Upper lobe of left lung (tissue), 6 donors: ENCODE measurements around the gene INSR. TPM values are rescaled to one million over a fixed set of nuclear protein-coding genes. Genes with fewer than 3 reads are reported as not detected.

Source experiments
- ATAC-seq, 2 donors: fragments of 200-7000 bp; cut with Tn5 transposase; one replicate each; pipeline ENCODE4 v1.9.1; 2022; ENCODE audit warnings: mild to moderate bottlenecking in 2 of 2, moderate library complexity in 2 of 2; ENCODE audit not compliant: low FRiP score in 2 of 2
- DNase-seq, 2 donors: peaks; one replicate each; pipeline ENCODE4 v3.0.0-alpha.2; 2019 to 2020
- H3K27ac ChIP-seq, 4 donors: fragments of 200-600 bp; sonication (generic); one replicate each; pipeline ENCODE4 v1.5.1; 2016 to 2019
- H3K27me3 ChIP-seq, 4 donors: fragments of 200-600 bp; sonication (generic); one replicate each; pipeline ENCODE4 v1.5.1; 2017 to 2019
- H3K36me3 ChIP-seq, 4 donors: fragments of 200-600 bp; sonication (generic); one replicate each; pipeline ENCODE4 v1.5.1; 2016 to 2019
- H3K4me1 ChIP-seq, 4 donors: fragments of 200-600 bp; sonication (generic); one replicate each; pipeline ENCODE4 v1.5.1; 2018 to 2019
- H3K4me3 ChIP-seq, 4 donors: fragments of 200-600 bp; sonication (generic); one replicate each; pipeline ENCODE4 v1.5.1; 2017 to 2019; ENCODE audit warnings: mild to moderate bottlenecking in 2 of 4, moderate library complexity in 1 of 4
- H3K9me3 ChIP-seq, 4 donors: fragments of 200-600 bp; sonication (generic); one replicate each; pipeline ENCODE4 v1.5.1; 2018 to 2019
- EP300 ChIP-seq, 4 donors: sonication (generic); formaldehyde crosslinking; IDR thresholded peaks; one replicate each; pipeline ENCODE4 v1.5.1; 2017; ENCODE audit warnings: antibody characterized with exemption in 4 of 4, control low read depth in 2 of 4
- POLR2A ChIP-seq, 4 donors: fragments of 450-650 bp; IDR thresholded peaks; one replicate each; pipeline ENCODE4 v1.5.1; 2016 to 2017; ENCODE audit warnings: antibody characterized with exemption in 4 of 4, mild to moderate bottlenecking in 2 of 4
- POLR2AphosphoS5 ChIP-seq, 2 donors: sonication (generic); formaldehyde crosslinking; IDR thresholded peaks; one replicate each; pipeline ENCODE4 v1.5.1; 2017; ENCODE audit warnings: antibody characterized with exemption in 2 of 2
- WGBS, 2 donors: methylation state at CpG; one replicate each; pipeline ENCODE4 v1.1.5; 2017 to 2018; 5-methylcytosine and 5-hydroxymethylcytosine counted together
- total RNA-seq, 6 donors: library from RNA; depleted of rRNA in 4 of 6; stranded (reverse); fragments of >200 nt in 4 of 6; gene quantifications; one replicate each; pipeline versions ENCODE4 v1.1.0 to v1.2.1, GENCODE V29; 2016 to 2021
- TF ChIP-seq, protein P1 (sequence below), 6 experiments: fragments of 450-650 bp in 4 of 6; fragments of 200-600 bp in 2 of 6; sonication (generic) in 2 of 6; IDR thresholded peaks; one replicate each; pipeline ENCODE4 v1.5.1; 2016 to 2019; ENCODE audit warnings: antibody characterized with exemption in 6 of 6
- donor health status: DM: no; HTN: no; CAD: no; lungs with moderate emphysema.
- donor health status: DM: no; HTN: yes; CAD: no; lungs with severe emphysema.

Gene INSR
- total RNA-seq, 6 donors from 2014 or later: 32.4 to 142 (median 49.9) TPM

- H3K9me3 ChIP-seq: no peaks in the 10 kb centered on the region
- peaks cover 0 to 3% (median 1%) of the 10 kb centered on the region in 4 donors for H3K4me1 ChIP-seq
- TF ChIP-seq POLR2A (IDR thresholded peaks at IDR 0.05) (no peak), EP300 (IDR thresholded peaks at IDR 0.05) (no peak), POLR2AphosphoS5 (IDR thresholded peaks at IDR 0.05) (no peak)
- TF ChIP-seq, protein P1, sequence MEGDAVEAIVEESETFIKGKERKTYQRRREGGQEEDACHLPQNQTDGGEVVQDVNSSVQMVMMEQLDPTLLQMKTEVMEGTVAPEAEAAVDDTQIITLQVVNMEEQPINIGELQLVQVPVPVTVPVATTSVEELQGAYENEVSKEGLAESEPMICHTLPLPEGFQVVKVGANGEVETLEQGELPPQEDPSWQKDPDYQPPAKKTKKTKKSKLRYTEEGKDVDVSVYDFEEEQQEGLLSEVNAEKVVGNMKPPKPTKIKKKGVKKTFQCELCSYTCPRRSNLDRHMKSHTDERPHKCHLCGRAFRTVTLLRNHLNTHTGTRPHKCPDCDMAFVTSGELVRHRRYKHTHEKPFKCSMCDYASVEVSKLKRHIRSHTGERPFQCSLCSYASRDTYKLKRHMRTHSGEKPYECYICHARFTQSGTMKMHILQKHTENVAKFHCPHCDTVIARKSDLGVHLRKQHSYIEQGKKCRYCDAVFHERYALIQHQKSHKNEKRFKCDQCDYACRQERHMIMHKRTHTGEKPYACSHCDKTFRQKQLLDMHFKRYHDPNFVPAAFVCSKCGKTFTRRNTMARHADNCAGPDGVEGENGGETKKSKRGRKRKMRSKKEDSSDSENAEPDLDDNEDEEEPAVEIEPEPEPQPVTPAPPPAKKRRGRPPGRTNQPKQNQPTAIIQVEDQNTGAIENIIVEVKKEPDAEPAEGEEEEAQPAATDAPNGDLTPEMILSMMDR (IDR thresholded peaks at IDR 0.05): no peak
- no peak overlapping the region for H3K27ac ChIP-seq
- no peak for DNase-seq
- no peak overlapping the region for H3K4me3 ChIP-seq
- no peaks in the 10 kb centered on the region for H3K36me3 ChIP-seq
- ATAC-seq: no peak
- no peaks in the 10 kb centered on the region for H3K27me3 ChIP-seq
- WGBS, 2 donors: 79 to 92% methylated on average over 11 of the region's 11 CpGs
Measured at GRCh38 chr19:7252364-7252763, 41.9 kb downstream of the INSR start.

DNA sequence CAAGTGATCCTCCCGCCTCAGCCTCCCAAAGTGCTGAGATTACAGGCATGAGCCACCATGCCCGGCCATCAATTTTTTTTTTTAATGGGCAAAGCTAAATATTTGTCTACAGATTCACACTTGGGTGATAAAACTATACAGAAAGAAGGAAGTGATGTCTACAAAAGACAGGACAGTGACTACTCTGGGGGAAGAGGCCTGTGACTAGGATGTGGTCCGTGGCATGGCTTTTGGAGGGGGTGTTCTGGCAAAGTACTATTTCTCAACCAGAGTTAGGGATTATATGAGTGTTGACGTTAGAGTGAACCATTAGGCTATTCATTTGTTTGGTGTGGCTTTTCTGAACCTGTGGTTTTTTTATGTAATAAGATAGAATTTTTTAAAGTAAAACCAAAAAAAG lies 42.7 kb downstream of the INSR start:
- TF ChIP-seq POLR2AphosphoS5 (IDR thresholded peaks at IDR 0.05) (no peak), EP300 (IDR thresholded peaks at IDR 0.05) (no peak), POLR2A (IDR thresholded peaks at IDR 0.05) (no peak)
- TF ChIP-seq, protein P1 (IDR thresholded peaks at IDR 0.05): no peak
- H3K4me1 ChIP-seq: peaks cover 0 to 3% (median 0%) of the 10 kb centered on the region in 4 donors
- H3K27ac ChIP-seq: no peak overlapping the region
- DNase-seq: no peak
- no peaks in the 10 kb centered on the region for H3K36me3 ChIP-seq
- no peaks in the 10 kb centered on the region for H3K27me3 ChIP-seq
- no peaks in the 10 kb centered on the region for H3K9me3 ChIP-seq
- H3K4me3 ChIP-seq: no peak overlapping the region
- no peak for ATAC-seq
- WGBS, 2 donors: 76 to 88% methylated on average over 4 of the region's 4 CpGs

GRCh38 chr19:7250951-7251350 lies 43.3 kb downstream of the INSR start:
- TF ChIP-seq POLR2A (IDR thresholded peaks at IDR 0.05): no peak
- TF ChIP-seq, protein P1 (IDR thresholded peaks at IDR 0.05): no peak
- TF ChIP-seq POLR2AphosphoS5 (IDR thresholded peaks at IDR 0.05): no peak
- TF ChIP-seq EP300 (IDR thresholded peaks at IDR 0.05): no peak
- Histone ChIP-seq H3K27ac (no peak overlapping the region), H3K36me3 (no peaks in the 10 kb centered on the region), H3K9me3 (no peaks in the 10 kb centered on the region), H3K27me3 (no peaks in the 10 kb centered on the region), H3K4me3 (no peak overlapping the region), H3K4me1 (peaks cover 0 to 3% (median 0%) of the 10 kb centered on the region in 4 donors)
- DNase-seq: no peak
- WGBS, 2 donors: 65 to 82% methylated on average over 4 of the region's 4 CpGs
- no peak for ATAC-seq

GRCh38 chr19:7250057-7250596 lies 44.1 kb downstream of the INSR start:
- Histone ChIP-seq H3K4me3 (no peak overlapping the region), H3K27me3 (no peaks in the 10 kb centered on the region), H3K27ac (no peak overlapping the region), H3K9me3 (no peaks in the 10 kb centered on the region), H3K36me3 (no peaks in the 10 kb centered on the region), H3K4me1 (peaks cover 0 to 3% (median 0%) of the 10 kb centered on the region in 4 donors)
- ATAC-seq (no peak), DNase-seq (no peak)
- TF ChIP-seq POLR2AphosphoS5 (IDR thresholded peaks at IDR 0.05) (no peak), EP300 (IDR thresholded peaks at IDR 0.05) (no peak), POLR2A (IDR thresholded peaks at IDR 0.05) (no peak)
- TF ChIP-seq, protein P1 (IDR thresholded peaks at IDR 0.05): no peak
- WGBS, 2 donors: 52 to 58% methylated on average over 1 of the region's 1 CpG

- DNase-seq (no peak), ATAC-seq (no peak)
- Histone ChIP-seq H3K27me3 (no peaks in the 10 kb centered on the region), H3K4me3 (no peak overlapping the region), H3K36me3 (no peaks in the 10 kb centered on the region), H3K9me3 (no peaks in the 10 kb centered on the region), H3K4me1 (peaks cover 0 to 3% (median 0%) of the 10 kb centered on the region in 4 donors), H3K27ac (no peak overlapping the region)
- WGBS, 2 donors: 38 to 49% methylated on average over 4 of the region's 4 CpGs
- TF ChIP-seq EP300 (IDR thresholded peaks at IDR 0.05): no peak
- no peak for TF ChIP-seq POLR2AphosphoS5 (IDR thresholded peaks at IDR 0.05)
- TF ChIP-seq, protein P1 (IDR thresholded peaks at IDR 0.05): no peak
- TF ChIP-seq POLR2A (IDR thresholded peaks at IDR 0.05): no peak
Measured at GRCh38 chr19:7247155-7247554, 47.1 kb downstream of the INSR start.
